Caco-2 (cell line): Measurements from ENCODE around the gene MAML2. TPM values are rescaled to one million over a fixed set of nuclear protein-coding genes. Genes with fewer than 3 reads are reported as not detected.

Experiments
- BruUV-seq: library from RNA; stranded (reverse); fragments of 400-500 nt; replicated peaks from 2 replicates; lab custom pipeline; 2021; lab: Mats Ljungman, UMichigan
- CTCF ChIA-PET: fragments of 300-600 bp; sonication (Branson Sonifier 250); formaldehyde crosslinking; loops from one replicate; lab custom pipeline; 2022; ENCODE audit warnings: antibody characterized with exemption; lab: Charles Lee
- POLR2A ChIA-PET: fragments of 300-600 bp; sonication (Branson Sonifier 250); formaldehyde crosslinking; loops from one replicate; lab custom pipeline; 2022; ENCODE audit warnings: antibody characterized with exemption; lab: Charles Lee
- DNase-seq, 2 experiments: peaks; one replicate each; pipeline versions ENCODE4 v3.0.0 to v3.0.0-alpha.2; 2020 to 2022
- H3K27me3 ChIP-seq: replicated peaks from 2 replicates; pipeline ENCODE4 v1.6.0; 2011; ENCODE audit warnings: low read length; ENCODE audit not compliant: control insufficient read depth, insufficient read depth
- H3K36me3 ChIP-seq: 2 replicates; pipeline ENCODE4 v1.5.1; 2011; ENCODE audit warnings: low read length; ENCODE audit not compliant: control insufficient read depth, insufficient read depth
- H3K4me1 ChIP-seq: fragments of 250-450 bp; sonication (Bioruptor Pico); 2 replicates; pipeline ENCODE4 v1.5.1; 2020; ENCODE audit warnings: mild to moderate bottlenecking
- H3K4me3 ChIP-seq: 2 replicates; pipeline ENCODE4 v1.5.1; 2011; ENCODE audit warnings: low read depth, mild to moderate bottlenecking, control low read depth, low read length
- H3K9me3 ChIP-seq: fragments of 250-450 bp; sonication (Bioruptor Pico); 2 replicates; pipeline ENCODE4 v1.5.1; 2020; ENCODE audit warnings: mild to moderate bottlenecking, moderate library complexity
- H3K27ac Mint-ChIP-seq: one replicate; pipeline ENCODE4 v1.8.0; 2022; ENCODE audit warnings: mixed read lengths; ENCODE audit not compliant: unreplicated experiment
- H3K27me3 Mint-ChIP-seq: one replicate; pipeline ENCODE4 v1.8.0; 2022; ENCODE audit warnings: mixed read lengths; ENCODE audit not compliant: insufficient read depth, unreplicated experiment
- H3K36me3 Mint-ChIP-seq: one replicate; pipeline ENCODE4 v1.8.0; 2022; ENCODE audit warnings: mild to moderate bottlenecking, mixed read lengths; ENCODE audit not compliant: insufficient read depth, unreplicated experiment
- H3K4me1 Mint-ChIP-seq: one replicate; pipeline ENCODE4 v1.8.0; 2022; ENCODE audit warnings: low read depth, mixed read lengths; ENCODE audit not compliant: unreplicated experiment
- H3K4me3 Mint-ChIP-seq: one replicate; pipeline ENCODE4 v1.8.0; 2022; ENCODE audit warnings: mild to moderate bottlenecking, moderate library complexity, mixed read lengths; ENCODE audit not compliant: unreplicated experiment
- H3K9me3 Mint-ChIP-seq: one replicate; pipeline ENCODE4 v1.8.0; 2022; ENCODE audit warnings: mixed read lengths; ENCODE audit not compliant: unreplicated experiment
- intact Hi-C: fragments of 100-400 bp; cut with micrococcal nuclease; formaldehyde crosslinking; loops from one replicate; pipeline ENCODE4 v1.10.0; 2022; ENCODE audit not compliant: unreplicated experiment
- total RNA-seq: library from RNA; stranded (reverse); gene quantifications from 2 replicates; pipeline ENCODE4 v1.2.3, GENCODE V29; 2022
- TF ChIP-seq, protein P1 (sequence below), 2 experiments: fragments of 200-600 bp in 1 of 2; IDR thresholded peaks; 1 replicate in 1 of 2; 2 replicates in 1 of 2; pipeline versions ENCODE4 v1.5.1 to v1.8.0; 2011 to 2022; ENCODE audit warnings: antibody characterized with exemption in 1 of 2, control low read depth in 1 of 2, inconsistent platforms in 1 of 2, low read depth in 1 of 2, low read length in 1 of 2, mild to moderate bottlenecking in 1 of 2, moderate library complexity in 1 of 2; ENCODE audit not compliant: insufficient read depth in 1 of 2, severe bottlenecking in 1 of 2, unreplicated experiment in 1 of 2

Gene MAML2
- total RNA-seq, 1 experiment from 2014 or later = 11.5 TPM

DNA sequence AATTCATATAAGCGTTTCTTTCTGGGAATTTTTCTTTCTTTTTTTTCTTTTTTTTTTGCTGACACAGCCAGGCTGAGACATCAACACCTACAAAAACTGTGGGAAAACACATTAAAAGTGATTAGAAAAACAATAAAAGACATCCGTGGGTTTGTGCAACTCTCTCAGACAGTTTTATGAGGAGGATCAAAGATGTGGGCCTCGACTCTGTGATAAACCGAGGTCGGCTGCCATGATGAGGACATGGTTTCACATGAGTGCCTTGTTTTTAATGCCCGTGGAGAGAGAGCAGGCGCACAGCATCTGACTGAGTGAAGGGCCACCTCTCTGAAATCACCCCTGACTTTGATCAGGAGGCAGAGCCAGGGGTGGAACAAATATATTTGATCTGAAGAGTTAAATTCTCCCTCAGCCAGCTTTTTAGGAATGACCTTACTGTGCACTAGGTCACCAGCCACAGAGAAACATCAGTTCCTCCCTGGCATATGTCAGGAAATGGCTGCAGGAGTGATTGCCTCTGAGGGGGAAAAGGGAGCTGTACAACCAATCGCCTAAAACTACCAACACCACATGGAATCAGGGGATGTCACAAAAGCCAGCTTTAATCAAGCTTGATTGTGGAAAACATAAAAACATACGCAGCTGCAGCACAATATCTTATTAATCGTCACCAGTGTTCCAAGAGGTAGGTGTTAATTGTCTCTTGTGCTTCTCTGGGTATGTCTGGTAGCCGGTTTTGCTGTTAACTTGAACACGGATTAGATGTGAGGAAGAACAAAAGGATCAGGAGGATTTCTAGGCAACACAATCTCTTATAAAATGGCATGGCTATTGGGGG lies 164.7 kb downstream of the MAML2 start:
- H3K27ac Mint-ChIP-seq = no peak overlapping the region
- no peak for DNase-seq
- no peak overlapping the region for H3K4me3 Mint-ChIP-seq
- ChIA-PET CTCF (no interaction called here), POLR2A (no interaction called here)
- H3K27me3 Mint-ChIP-seq = no peaks in the 10 kb centered on the region
- H3K9me3 Mint-ChIP-seq = no peaks in the 10 kb centered on the region
- Histone ChIP-seq H3K9me3 (no peaks in the 10 kb centered on the region), H3K4me3 (no peak overlapping the region), H3K36me3 (no peaks in the 10 kb centered on the region), H3K4me1 (no peaks in the 10 kb centered on the region), H3K27me3 (no peaks in the 10 kb centered on the region)
- H3K36me3 Mint-ChIP-seq = no peaks in the 10 kb centered on the region
- TF ChIP-seq, protein P1, sequence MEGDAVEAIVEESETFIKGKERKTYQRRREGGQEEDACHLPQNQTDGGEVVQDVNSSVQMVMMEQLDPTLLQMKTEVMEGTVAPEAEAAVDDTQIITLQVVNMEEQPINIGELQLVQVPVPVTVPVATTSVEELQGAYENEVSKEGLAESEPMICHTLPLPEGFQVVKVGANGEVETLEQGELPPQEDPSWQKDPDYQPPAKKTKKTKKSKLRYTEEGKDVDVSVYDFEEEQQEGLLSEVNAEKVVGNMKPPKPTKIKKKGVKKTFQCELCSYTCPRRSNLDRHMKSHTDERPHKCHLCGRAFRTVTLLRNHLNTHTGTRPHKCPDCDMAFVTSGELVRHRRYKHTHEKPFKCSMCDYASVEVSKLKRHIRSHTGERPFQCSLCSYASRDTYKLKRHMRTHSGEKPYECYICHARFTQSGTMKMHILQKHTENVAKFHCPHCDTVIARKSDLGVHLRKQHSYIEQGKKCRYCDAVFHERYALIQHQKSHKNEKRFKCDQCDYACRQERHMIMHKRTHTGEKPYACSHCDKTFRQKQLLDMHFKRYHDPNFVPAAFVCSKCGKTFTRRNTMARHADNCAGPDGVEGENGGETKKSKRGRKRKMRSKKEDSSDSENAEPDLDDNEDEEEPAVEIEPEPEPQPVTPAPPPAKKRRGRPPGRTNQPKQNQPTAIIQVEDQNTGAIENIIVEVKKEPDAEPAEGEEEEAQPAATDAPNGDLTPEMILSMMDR (IDR thresholded peaks at IDR 0.05; ENCODE audit: insufficient read depth in 1 of 2, low read depth in 1 of 2, low read length in 1 of 2, severe bottlenecking in 1 of 2, unreplicated experiment in 1 of 2) = no peak
- BruUV-seq = no TSS peak
- H3K4me1 Mint-ChIP-seq = no peaks in the 10 kb centered on the region
- intact Hi-C loops = no loop called here

DNA sequence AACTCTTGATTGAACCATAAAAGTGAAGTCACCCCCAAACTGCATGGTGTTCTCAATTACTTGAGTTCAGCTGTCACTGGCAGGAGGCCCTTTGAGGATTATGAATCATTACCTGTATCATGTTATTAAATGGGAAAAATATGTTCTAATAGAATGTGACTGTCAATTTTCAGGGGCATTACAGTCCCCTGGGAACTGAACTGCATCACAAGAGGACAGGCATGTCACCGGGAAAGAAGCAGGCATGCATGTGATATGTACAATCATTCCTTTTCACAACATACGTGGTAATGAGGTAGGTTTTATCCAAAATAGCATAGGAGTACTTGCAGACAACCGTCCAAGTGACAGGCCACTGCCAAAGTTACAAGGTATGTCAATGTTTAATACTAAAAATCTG lies 165.8 kb downstream of the MAML2 start:
- no peak overlapping the region for H3K4me3 Mint-ChIP-seq
- H3K36me3 ChIP-seq = no peaks in the 10 kb centered on the region
- no peaks in the 10 kb centered on the region for H3K9me3 Mint-ChIP-seq
- H3K4me3 ChIP-seq = no peak overlapping the region
- no TSS peak for BruUV-seq
- no peaks in the 10 kb centered on the region for H3K27me3 ChIP-seq
- H3K4me1 Mint-ChIP-seq = no peaks in the 10 kb centered on the region
- no peaks in the 10 kb centered on the region for H3K4me1 ChIP-seq
- intact Hi-C loops = no loop called here
- POLR2A ChIA-PET = no interaction called here
- H3K9me3 ChIP-seq = no peaks in the 10 kb centered on the region
- no peak overlapping the region for H3K27ac Mint-ChIP-seq
- no peaks in the 10 kb centered on the region for H3K27me3 Mint-ChIP-seq
- CTCF ChIA-PET = no interaction called here
- H3K36me3 Mint-ChIP-seq = no peaks in the 10 kb centered on the region
- TF ChIP-seq, protein P1 (IDR thresholded peaks at IDR 0.05; ENCODE audit: insufficient read depth in 1 of 2, low read depth in 1 of 2, low read length in 1 of 2, severe bottlenecking in 1 of 2, unreplicated experiment in 1 of 2) = no peak
- no peak for DNase-seq

DNA sequence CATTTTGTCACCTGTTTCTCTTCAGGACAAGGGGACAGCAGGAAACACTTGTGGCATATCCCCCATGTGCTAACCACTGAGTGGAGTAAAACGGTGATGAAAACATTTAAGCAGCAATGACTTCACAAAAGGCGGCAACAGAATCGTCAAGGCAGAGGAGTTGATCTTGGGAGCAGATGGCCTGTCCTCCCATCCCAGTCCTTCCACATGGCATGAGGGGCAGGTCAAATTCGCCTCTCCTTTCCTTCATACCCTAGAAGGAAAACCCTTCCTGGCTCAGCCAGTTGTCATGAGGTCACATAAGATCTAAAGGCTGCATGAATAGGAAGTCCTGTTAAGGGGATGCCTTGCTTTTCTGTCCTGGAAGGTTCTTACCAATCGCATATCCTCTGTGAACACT lies 169.1 kb downstream of the MAML2 start:
- TF ChIP-seq, protein P1 (IDR thresholded peaks at IDR 0.05; ENCODE audit: insufficient read depth in 1 of 2, low read depth in 1 of 2, low read length in 1 of 2, severe bottlenecking in 1 of 2, unreplicated experiment in 1 of 2) = no peak
- no peak for DNase-seq
- intact Hi-C loops = no loop called here
- H3K4me1 Mint-ChIP-seq = peaks cover 11% of the 10 kb centered on the region
- no peaks in the 10 kb centered on the region for H3K27me3 Mint-ChIP-seq
- H3K27ac Mint-ChIP-seq = no peak overlapping the region
- no peaks in the 10 kb centered on the region for H3K9me3 ChIP-seq
- H3K4me3 Mint-ChIP-seq = no peak overlapping the region
- no TSS peak for BruUV-seq
- H3K36me3 Mint-ChIP-seq = no peaks in the 10 kb centered on the region
- H3K4me3 ChIP-seq = no peak overlapping the region
- H3K27me3 ChIP-seq = no peaks in the 10 kb centered on the region
- no peaks in the 10 kb centered on the region for H3K36me3 ChIP-seq
- ChIA-PET CTCF (no interaction called here), POLR2A (no interaction called here)
- H3K4me1 ChIP-seq = peaks cover 14% of the 10 kb centered on the region
- no peaks in the 10 kb centered on the region for H3K9me3 Mint-ChIP-seq
